AG04450 (cell line): Measurements from ENCODE around the gene DIP2B. TPM values are rescaled to one million over a fixed set of nuclear protein-coding genes. Genes with fewer than 3 reads are reported as not detected.
"Not testable (repeated sequence)": the region's sequence is repeated elsewhere in the genome, so short reads cannot be mapped to it uniquely, and the experiment has no call there.

Experiments used
- CTCF ChIA-PET: fragments of 300-600, 350-600 bp; formaldehyde crosslinking; extraction: SDS; loops from one replicate; lab custom pipeline; 2022; ENCODE audit warnings: antibody characterized with exemption, inconsistent platforms; lab: Charles Lee
- POLR2A ChIA-PET: fragments of 350-600 bp; formaldehyde crosslinking; extraction: SDS; loops from one replicate; lab custom pipeline; 2021; ENCODE audit warnings: antibody characterized with exemption, inconsistent platforms; lab: Yijun Ruan, JAX
- DNase-seq: peaks from one replicate; pipeline ENCODE4 v3.0.0-alpha.2; 2011; ENCODE audit warnings: low read depth, low spot score
- H3K27ac ChIP-seq: one replicate; pipeline ENCODE4 v1.5.1; 2012; ENCODE audit warnings: low read depth, low read length, control low read depth
- H3K27me3 ChIP-seq: one replicate; pipeline ENCODE4 v1.6.0; 2012; ENCODE audit warnings: low read length; ENCODE audit not compliant: control insufficient read depth, insufficient read depth
- H3K4me3 ChIP-seq: 2 replicates; pipeline ENCODE4 v1.5.1; 2011; ENCODE audit warnings: mild to moderate bottlenecking, low read depth, low read length, control low read depth
- H3K9me3 ChIP-seq: 2 replicates; pipeline ENCODE4 v1.5.1; 2012; ENCODE audit warnings: low read length; ENCODE audit not compliant: control insufficient read depth, insufficient read depth
- CTCF ChIP-seq: IDR thresholded peaks from 2 replicates; pipeline ENCODE4 v1.5.1; 2011; ENCODE audit warnings: low read depth, low read length, control low read depth, inconsistent platforms
- polyA plus RNA-seq: library from polyadenylated mRNA; depleted of rRNA; stranded (reverse); fragments of >200 nt; gene quantifications from 2 replicates; pipeline ENCODE4 v1.2.3, GENCODE V29; 2011

DIP2B gene
- polyA plus RNA-seq, 1 experiment = 22.0 TPM

DNA sequence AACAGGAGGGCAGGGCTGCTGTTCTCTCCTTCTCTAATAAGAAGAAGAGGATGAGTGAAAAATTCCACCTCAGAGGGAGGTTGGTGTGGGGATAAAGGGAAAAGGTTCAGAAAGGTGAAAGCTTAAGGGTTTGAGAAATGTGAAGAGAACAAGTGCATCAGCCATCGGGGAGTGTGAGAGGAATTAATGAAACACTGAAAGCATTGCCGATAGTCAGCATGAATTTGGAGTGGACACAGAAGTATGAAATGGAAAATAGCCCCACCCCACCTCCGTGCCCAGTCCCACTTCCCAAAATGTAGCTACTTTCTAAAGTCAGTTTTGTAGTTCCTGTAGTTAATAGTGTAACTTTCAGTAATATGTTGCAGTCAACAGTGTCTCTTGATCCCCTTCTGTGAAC is 33.4 kb downstream of the DIP2B start:
- Histone ChIP-seq H3K27me3 (no peaks in the 10 kb centered on the region), H3K9me3 (no peaks in the 10 kb centered on the region), H3K4me3 (no peak overlapping the region), H3K27ac (no peak overlapping the region)
- TF ChIP-seq CTCF = no peak
- POLR2A ChIA-PET = interaction anchor here (0.5 kb wide), 1 partner anchor 1276 kb away, joined by 4 read pairs; no protein-coding TSS in a partner anchor
- CTCF ChIA-PET = interaction anchor here (0.7 to 1.8 kb wide), 4 partner anchors 10 to 100 kb away, joined by 3 to 7 read pairs (median 5); partner anchors contain the start of gene DIP2B
- no peak for DNase-seq

DNA sequence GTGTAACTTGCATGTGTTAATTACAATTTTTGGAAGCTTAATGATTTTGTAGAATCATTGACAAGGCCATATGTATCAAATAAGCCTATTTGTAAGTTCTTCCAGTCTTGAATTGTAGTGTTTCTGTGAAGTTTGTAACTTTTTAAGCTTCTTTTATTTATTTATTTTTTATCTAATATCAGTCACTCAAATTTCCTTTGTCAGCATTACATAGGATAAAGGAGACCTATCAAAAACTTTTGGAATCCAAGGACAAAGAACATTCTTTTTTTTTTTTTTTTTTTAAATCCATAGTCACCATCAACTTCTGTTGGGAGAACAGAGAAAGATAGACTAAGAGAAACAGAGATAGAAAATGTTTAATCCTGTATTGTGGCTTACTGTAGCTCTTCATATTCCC is 36.4 kb downstream of the DIP2B start:
- Histone ChIP-seq H3K27ac (no peak overlapping the region), H3K9me3 (no peaks in the 10 kb centered on the region), H3K4me3 (no peak overlapping the region), H3K27me3 (no peaks in the 10 kb centered on the region)
- CTCF ChIA-PET = interaction anchor here (0.5 to 0.6 kb wide), 2 partner anchors 41 to 320 kb away, joined by 3 read pairs; no protein-coding TSS in a partner anchor
- TF ChIP-seq CTCF = no peak
- no peak for DNase-seq
- POLR2A ChIA-PET = interaction anchor here (0.6 to 0.7 kb wide), 2 partner anchors 13 to 130 kb away, joined by 3 to 5 read pairs; no protein-coding TSS in a partner anchor

DNA sequence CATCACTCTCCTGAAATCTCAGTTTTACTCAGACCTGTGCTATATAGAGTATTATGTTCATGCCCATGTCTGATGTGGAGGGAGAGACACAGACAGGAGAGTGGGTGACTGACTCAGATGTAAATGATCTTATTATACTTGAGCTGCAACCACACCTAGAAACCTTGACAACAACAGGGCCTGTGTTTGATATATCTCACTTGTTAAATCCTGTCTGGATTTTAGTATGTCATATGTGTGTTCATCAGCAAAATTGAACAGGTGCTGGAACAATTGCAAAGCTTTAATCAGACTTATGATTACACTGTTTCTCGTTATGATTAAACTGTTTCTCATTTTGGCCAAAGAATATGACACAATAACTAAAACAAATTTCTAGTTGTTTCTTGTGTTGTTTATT is 37.7 kb downstream of the DIP2B start:
- ChIA-PET CTCF (no interaction called here), POLR2A (no interaction called here)
- no peak overlapping the region for H3K4me3 ChIP-seq
- no peak for TF ChIP-seq CTCF
- no peaks in the 10 kb centered on the region for H3K27me3 ChIP-seq
- no peak overlapping the region for H3K27ac ChIP-seq
- no peaks in the 10 kb centered on the region for H3K9me3 ChIP-seq
- DNase-seq = no peak

DNA sequence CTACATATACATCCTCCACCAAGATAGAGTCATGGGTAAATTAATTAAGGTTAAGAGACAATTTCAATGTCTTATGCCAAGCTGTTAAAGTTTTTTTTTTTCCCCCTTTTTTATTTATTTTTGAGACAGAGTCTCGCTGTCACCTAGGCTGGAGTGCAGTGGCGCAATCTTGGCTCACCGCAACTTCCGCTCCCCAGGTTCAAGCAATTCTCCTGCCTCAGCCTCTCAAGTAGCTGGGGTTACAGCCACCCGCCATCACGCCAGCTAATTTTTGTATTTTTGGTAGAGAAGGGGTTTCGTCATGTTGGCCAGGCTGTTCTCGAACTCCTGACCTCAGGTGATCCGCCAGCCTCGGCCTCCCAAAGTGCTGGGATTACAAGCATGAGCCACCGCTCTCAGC is 38.4 kb downstream of the DIP2B start:
- H3K27ac ChIP-seq, POLR2A ChIA-PET, H3K27me3 ChIP-seq, H3K4me3 ChIP-seq, H3K9me3 ChIP-seq, DNase-seq: not testable (repeated sequence)
- CTCF ChIA-PET = interaction anchor here (0.6 to 0.8 kb wide), 2 partner anchors 11 to 32 kb away, joined by 3 to 6 read pairs; no protein-coding TSS in a partner anchor

- DNase-seq = no peak
- ChIA-PET CTCF (no interaction called here), POLR2A (interaction anchor here (0.7 kb wide), 1 partner anchor 30 kb away, joined by 4 read pairs; no protein-coding TSS in a partner anchor)
- Histone ChIP-seq H3K9me3 (no peaks in the 10 kb centered on the region), H3K4me3 (no peak overlapping the region), H3K27me3 (no peaks in the 10 kb centered on the region), H3K27ac (no peak overlapping the region)
- TF ChIP-seq CTCF = no peak
These were observed 40.4 kb downstream of the DIP2B start for GRCh38 chr12:50545213-50545612.
